Loucy (cell line): ENCODE data around the gene ERCC3.
"Not testable (repeated sequence)": the region's sequence is repeated elsewhere in the genome, so short reads cannot be mapped to it uniquely, and the experiment has no call there.

ENCODE experiments used
- H2AFZ ChIP-seq: fragments of 200-600 bp; sonication (generic); 2 replicates; pipeline ENCODE4 v1.6.0; 2016; ENCODE audit warnings: antibody characterized with exemption, mild to moderate bottlenecking, low read length, moderate library complexity
- H3F3A ChIP-seq: fragments of 200-600 bp; 2 replicates; pipeline ENCODE4 v1.6.0; 2016; ENCODE audit warnings: antibody characterized with exemption, low read depth, mild to moderate bottlenecking
- H3K27me3 ChIP-seq: fragments of 200-600 bp; sonication (generic); 2 replicates; pipeline ENCODE4 v1.6.1; 2014; ENCODE audit warnings: low read length, mild to moderate bottlenecking; ENCODE audit not compliant: insufficient read depth, poor library complexity, severe bottlenecking
- H3K36me3 ChIP-seq: fragments of 200-600 bp; sonication (generic); 2 replicates; pipeline ENCODE4 v1.6.1; 2016; ENCODE audit warnings: low read length; ENCODE audit not compliant: insufficient read depth
- H3K4me1 ChIP-seq: fragments of 200-600 bp; sonication (generic); 2 replicates; pipeline ENCODE4 v1.5.1; 2014; ENCODE audit warnings: low read length, mild to moderate bottlenecking; ENCODE audit not compliant: insufficient read depth, poor library complexity, severe bottlenecking
- H3K4me2 ChIP-seq: fragments of 200-600 bp; sonication (generic); 2 replicates; pipeline ENCODE4 v1.6.0; 2014; ENCODE audit warnings: antibody characterized with exemption, low read length, low read depth, mild to moderate bottlenecking; ENCODE audit not compliant: poor library complexity, severe bottlenecking
- H3K4me3 ChIP-seq: fragments of 200-600 bp; sonication (generic); 2 replicates; pipeline ENCODE4 v1.5.1; 2014; ENCODE audit warnings: low read length, mild to moderate bottlenecking, mixed read lengths; ENCODE audit not compliant: poor library complexity, severe bottlenecking
- H3K79me2 ChIP-seq: fragments of 200-600 bp; sonication (generic); 2 replicates; pipeline ENCODE4 v1.6.1; 2014; ENCODE audit warnings: low read length; ENCODE audit not compliant: insufficient read depth
- H3K9ac ChIP-seq: fragments of 200-600 bp; sonication (generic); 2 replicates; pipeline ENCODE4 v1.6.0; 2014; ENCODE audit warnings: mild to moderate bottlenecking, low read depth, low read length, moderate library complexity; ENCODE audit not compliant: poor library complexity, severe bottlenecking
- H3K9me2 ChIP-seq: fragments of 200-600 bp; sonication (generic); replicated peaks from 2 replicates; pipeline ENCODE4 v1.6.1; 2016; ENCODE audit warnings: low read depth, low read length, mixed read lengths
- H3K9me3 ChIP-seq: fragments of 200-600 bp; sonication (generic); 2 replicates; pipeline ENCODE4 v1.6.1; 2014; ENCODE audit warnings: mild to moderate bottlenecking, antibody characterized with exemption, low read length, low read depth; ENCODE audit not compliant: insufficient read depth
- H4K20me1 ChIP-seq: fragments of 200-600 bp; sonication (generic); 2 replicates; pipeline ENCODE4 v1.6.0; 2014; ENCODE audit warnings: antibody characterized with exemption, low read length, mild to moderate bottlenecking; ENCODE audit not compliant: insufficient read depth, poor library complexity, severe bottlenecking
- CTCF ChIP-seq: fragments of 200-600 bp; sonication (generic); conservative IDR thresholded peaks from 2 replicates; pipeline ENCODE4 v1.5.1; 2014; ENCODE audit warnings: mild to moderate bottlenecking, antibody characterized with exemption, low read length
- EZH2phosphoT487 ChIP-seq: fragments of 200-600 bp; IDR thresholded peaks from 2 replicates; pipeline ENCODE4 v1.6.1; 2018; ENCODE audit warnings: antibody characterized with exemption, mild to moderate bottlenecking, moderate library complexity, borderline replicate concordance

The ERCC3 gene

GRCh38 chr2:127216095-127216494 lies 77.8 kb downstream of the ERCC3 start:
- no peak overlapping the region for H3K9ac ChIP-seq
- H3K27me3 ChIP-seq = no peaks in the 10 kb centered on the region
- no peak for TF ChIP-seq CTCF
- no peak for TF ChIP-seq EZH2phosphoT487
- H3K36me3 ChIP-seq = no peaks in the 10 kb centered on the region
- H3K79me2 ChIP-seq = no peaks in the 10 kb centered on the region
- H3K4me3 ChIP-seq = no peak overlapping the region
- no peak overlapping the region for H3K4me2 ChIP-seq
- H4K20me1 ChIP-seq = no peaks in the 10 kb centered on the region
- no peaks in the 10 kb centered on the region for H3K4me1 ChIP-seq
- H3F3A ChIP-seq = no peaks in the 10 kb centered on the region
- H3K9me2 ChIP-seq = no peaks in the 10 kb centered on the region
- no peak overlapping the region for H2AFZ ChIP-seq
- no peaks in the 10 kb centered on the region for H3K9me3 ChIP-seq

GRCh38 chr2:127214201-127214600 lies 79.7 kb downstream of the ERCC3 start:
- H3K9ac ChIP-seq, H3K9me2 ChIP-seq, H3K27me3 ChIP-seq, H3K4me1 ChIP-seq, H3K36me3 ChIP-seq, H4K20me1 ChIP-seq, H3K9me3 ChIP-seq, H2AFZ ChIP-seq, H3K4me2 ChIP-seq, H3F3A ChIP-seq, H3K79me2 ChIP-seq, H3K4me3 ChIP-seq: not testable (repeated sequence)

GRCh38 chr2:127208313-127208712 lies 85.6 kb downstream of the ERCC3 start:
- Histone ChIP-seq H3K79me2 (no peaks in the 10 kb centered on the region), H4K20me1 (no peaks in the 10 kb centered on the region), H2AFZ (no peak overlapping the region), H3K9ac (no peak overlapping the region), H3K27me3 (no peaks in the 10 kb centered on the region), H3K4me3 (no peak overlapping the region), H3K9me2 (no peaks in the 10 kb centered on the region), H3K4me1 (no peaks in the 10 kb centered on the region), H3K36me3 (no peaks in the 10 kb centered on the region), H3K4me2 (no peak overlapping the region), H3K9me3 (no peaks in the 10 kb centered on the region), H3F3A (no peaks in the 10 kb centered on the region)
- TF ChIP-seq EZH2phosphoT487 (no peak), CTCF (no peak)
